ENCODE data around the gene CAPN15.

The CAPN15 gene

GRCh38 chr16:544517-544916, 17.0 kb downstream of the CAPN15 start:
- no peak for DNase-seq (ENCODE audit: low read depth in 2 of 2)

GRCh38 chr16:546909-547770, 19.6 kb downstream of the CAPN15 start:
- peak in 1 of 2 donors; percentile 36 for DNase-seq (ENCODE audit: low read depth in 2 of 2)

GRCh38 chr16:548586-548985, 21.1 kb downstream of the CAPN15 start:
- no peak for DNase-seq (ENCODE audit: low read depth in 2 of 2)

- DNase-seq (ENCODE audit: low read depth in 2 of 2): no peak
Observed at GRCh38 chr16:549544-550263, 22.2 kb downstream of the CAPN15 start.

- DNase-seq (ENCODE audit: low read depth in 2 of 2): no peak
Observed at GRCh38 chr16:551210-551609, 23.7 kb downstream of the CAPN15 start.

- DNase-seq (ENCODE audit: low read depth in 2 of 2): no peak
Observed at GRCh38 chr16:552171-552570, 24.7 kb downstream of the CAPN15 start.

- DNase-seq (ENCODE audit: low read depth in 2 of 2): no peak
Observed at GRCh38 chr16:553601-554296, 26.2 kb downstream of the CAPN15 start.

GRCh38 chr16:554297-554621, 26.7 kb downstream of the CAPN15 start:
- DNase-seq (ENCODE audit: low read depth in 2 of 2): no peak

GRCh38 chr16:554640-555365, 27.3 kb downstream of the CAPN15 start:
- DNase-seq (ENCODE audit: low read depth in 2 of 2): no peak

- no peak for DNase-seq (ENCODE audit: low read depth in 2 of 2)
Observed at GRCh38 chr16:555528-556473, 28.3 kb downstream of the CAPN15 start.

GRCh38 chr16:556474-557173, 29.1 kb downstream of the CAPN15 start:
- no peak for DNase-seq (ENCODE audit: low read depth in 2 of 2)

GRCh38 chr16:557463-558297, 30.2 kb downstream of the CAPN15 start:
- no peak for DNase-seq (ENCODE audit: low read depth in 2 of 2)

GRCh38 chr16:558298-559020, 30.9 kb downstream of the CAPN15 start:
- no peak for DNase-seq (ENCODE audit: low read depth in 2 of 2)

- DNase-seq (ENCODE audit: low read depth in 2 of 2): no peak
Observed at GRCh38 chr16:559021-559380, 31.5 kb downstream of the CAPN15 start.

- DNase-seq (ENCODE audit: low read depth in 2 of 2): no peak
Observed at GRCh38 chr16:559411-560203, 32.1 kb downstream of the CAPN15 start.

- no peak for DNase-seq (ENCODE audit: low read depth in 2 of 2)
Observed at GRCh38 chr16:560204-560700, 32.7 kb downstream of the CAPN15 start, which contains the start of gene PRR35. Gene PRR35, plus strand, starts transcription at chr16:560394. Its CDS starts 2,901 bp downstream, at chr16:563295.

GRCh38 chr16:560701-561412, 33.3 kb downstream of the CAPN15 start:
- no peak for DNase-seq (ENCODE audit: low read depth in 2 of 2)
